ENCODE data around the gene HNF1B. TPM values are rescaled to one million over a fixed set of nuclear protein-coding genes. Genes with fewer than 3 reads are reported as not detected.
"Not testable (repeated sequence)": the region's sequence is repeated elsewhere in the genome, so short reads cannot be mapped to it uniquely, and the experiment has no call there.

HNF1B gene
- not detected for total RNA-seq
- total RNA-seq = 0 reads per million in 2 donors

DNA sequence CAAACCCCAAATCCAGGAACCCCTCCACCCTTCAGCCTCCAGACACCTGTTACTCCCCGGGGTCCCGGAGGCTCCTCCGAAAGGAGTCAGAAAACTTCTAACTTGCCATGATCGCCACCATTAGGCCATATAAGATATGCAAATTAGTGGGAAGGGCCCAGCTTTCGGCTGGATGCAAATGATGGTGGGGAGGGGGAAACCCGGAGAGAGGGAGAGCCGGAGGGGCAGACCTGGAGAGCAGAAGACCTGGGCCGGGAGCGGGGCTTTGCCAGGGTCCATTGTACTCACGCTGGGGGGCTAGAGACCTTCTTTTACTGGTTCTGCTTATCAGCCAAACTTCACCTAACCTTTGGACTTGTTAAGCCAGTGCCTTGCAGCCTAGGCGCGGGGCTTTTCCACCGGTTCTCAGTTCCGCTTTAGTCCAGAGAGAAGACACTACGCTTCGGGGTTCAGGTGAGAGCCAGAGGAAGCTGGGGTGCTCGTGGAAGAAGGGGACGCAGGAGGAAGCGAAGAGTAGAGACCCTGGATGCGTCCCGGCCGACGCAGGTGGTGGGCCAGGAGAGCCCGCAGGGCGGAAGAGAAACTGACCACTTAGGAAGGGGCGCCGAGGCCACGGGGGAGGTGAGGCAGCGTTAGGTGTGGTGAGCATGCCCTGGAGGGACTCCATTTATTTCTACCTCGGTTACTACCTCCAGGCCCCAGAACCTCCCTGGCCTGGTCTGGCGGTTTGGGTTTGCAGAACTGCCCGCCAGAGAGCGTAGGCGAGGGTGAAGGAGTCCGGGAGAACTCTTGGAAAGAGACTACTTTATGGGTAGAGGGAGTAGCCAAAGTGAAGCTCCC, at the start of gene HNF1B:
TSS of gene HNF1B (minus strand) at position 99 of the 840 bp plus-strand sequence. CDS start 175 bp downstream, outside the sequence.
- no peaks in the 10 kb centered on the region for H3K9me3 ChIP-seq (ENCODE audit: control insufficient read depth, low read length, poor library complexity, severe bottlenecking)
- H3K36me3 Mint-ChIP-seq (ENCODE audit: low read depth) = peaks cover 8% of the 10 kb centered on the region
- peak within 1 kb of the TSS; percentile 72 for H3K4me3 Mint-ChIP-seq
- DNase-seq = no peak
- peaks cover 63% of the 10 kb centered on the region for H3K27me3 Mint-ChIP-seq
- peak; percentile 69 for ATAC-seq
- H3K4me1 Mint-ChIP-seq = peaks cover 17% of the 10 kb centered on the region
- no peak within 1 kb of the TSS for H3K27ac Mint-ChIP-seq

- Mint-ChIP-seq H3K27me3 (peaks cover 74% of the 10 kb centered on the region), H3K4me3 (no peak overlapping the region), H3K4me1 (no peaks in the 10 kb centered on the region), H3K27ac (no peak overlapping the region), H3K36me3 (ENCODE audit: low read depth) (no peaks in the 10 kb centered on the region)
- H3K9me3 ChIP-seq (ENCODE audit: control insufficient read depth, low read length, poor library complexity, severe bottlenecking) = no peaks in the 10 kb centered on the region
- DNase-seq = no peak
- no peak for ATAC-seq
These were observed 47.9 kb upstream of the HNF1B start for GRCh38 chr17:37792787-37793186.

DNA sequence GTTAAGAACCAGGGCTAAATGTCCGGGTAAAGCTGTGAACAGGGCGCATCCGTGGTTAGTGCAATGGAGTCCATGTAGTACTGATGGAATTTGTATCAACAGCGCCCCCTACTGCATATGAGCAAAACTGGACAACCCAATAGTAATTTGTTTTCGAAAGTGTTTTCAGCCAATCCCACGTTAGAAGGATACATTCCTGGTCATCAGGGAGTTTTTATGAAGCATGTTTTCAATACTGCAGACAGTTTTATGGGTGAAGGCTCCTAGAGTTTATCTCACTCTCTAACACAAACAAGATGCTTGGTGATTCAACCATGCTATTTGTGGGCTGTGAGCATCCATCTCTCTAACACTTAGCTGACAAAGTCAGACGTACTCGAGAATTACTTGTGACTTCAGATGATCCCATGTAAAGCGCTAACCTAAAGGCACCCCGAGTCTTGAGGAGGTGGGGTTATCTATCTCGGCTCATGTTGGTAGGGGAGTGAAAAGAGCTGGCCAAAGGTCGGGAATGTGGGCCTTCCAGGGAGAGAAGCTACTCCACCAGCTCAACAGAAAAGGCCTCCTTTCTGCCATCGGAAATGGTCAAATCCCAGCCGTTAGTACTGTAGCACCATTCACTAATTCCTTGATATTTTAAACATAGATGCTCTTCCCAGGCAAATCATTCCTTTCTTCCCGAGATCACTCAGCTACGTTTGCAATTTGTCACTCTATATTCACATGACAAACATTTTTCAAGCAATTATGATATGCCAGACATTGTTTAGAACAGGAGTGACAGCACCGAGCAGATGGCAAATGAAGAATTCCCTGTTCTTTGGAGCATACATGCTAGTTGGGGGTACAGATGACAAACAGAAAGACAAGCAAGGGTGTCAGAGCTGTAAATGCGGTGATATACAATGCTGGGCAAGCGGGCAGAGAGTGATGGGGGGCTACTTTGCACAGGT, 46.9 kb upstream of the HNF1B start:
- H3K9me3 ChIP-seq (ENCODE audit: control insufficient read depth, low read length, poor library complexity, severe bottlenecking) = no peaks in the 10 kb centered on the region
- H3K4me1 Mint-ChIP-seq = no peaks in the 10 kb centered on the region
- no peaks in the 10 kb centered on the region for H3K36me3 Mint-ChIP-seq (ENCODE audit: low read depth)
- peak; percentile 73 for ATAC-seq
- H3K27me3 Mint-ChIP-seq = peaks cover 69% of the 10 kb centered on the region
- H3K27ac Mint-ChIP-seq = no peak overlapping the region
- no peak overlapping the region for H3K4me3 Mint-ChIP-seq
- peak in 1 of 3 donors; percentile 8 for DNase-seq

DNA sequence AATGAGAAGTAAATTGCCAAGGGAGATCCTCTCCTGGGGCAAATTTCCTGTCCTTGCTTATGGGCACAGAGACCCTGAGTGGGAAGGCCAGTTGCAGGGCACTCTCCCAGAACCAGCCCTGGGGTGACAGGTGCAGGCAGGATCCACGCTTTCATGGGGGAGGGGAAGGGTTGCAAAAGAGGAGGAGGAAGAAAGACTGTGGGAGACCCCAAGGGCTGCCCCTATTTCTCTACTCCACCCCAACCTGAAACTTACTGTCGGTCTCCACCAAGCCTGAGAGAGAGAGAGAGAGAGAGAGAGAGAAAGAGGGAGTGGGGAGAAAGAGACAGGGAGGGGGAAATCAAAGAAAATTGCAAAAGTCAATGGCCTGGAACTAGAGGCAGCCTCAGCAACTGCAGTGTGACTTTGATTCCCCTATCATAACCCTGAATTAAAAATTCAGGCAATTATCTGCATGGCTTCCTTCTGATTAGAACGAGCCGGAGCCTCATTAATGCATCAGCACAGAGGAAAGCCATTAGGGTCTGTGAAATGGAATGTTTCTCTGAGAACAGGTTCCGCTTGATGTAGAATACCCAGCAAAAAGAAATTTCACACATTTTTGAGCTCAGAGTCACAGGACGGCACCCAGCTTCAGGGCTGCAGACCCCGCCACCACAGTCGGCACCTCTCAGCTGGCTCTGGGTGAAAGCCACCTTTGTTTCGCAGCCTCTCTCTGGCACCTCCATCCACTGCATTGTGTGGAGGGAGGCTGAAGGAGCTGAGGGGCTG, 45.1 kb upstream of the HNF1B start:
- ATAC-seq (no peak), DNase-seq (no peak)
- Mint-ChIP-seq H3K27me3 (peaks cover 63% of the 10 kb centered on the region), H3K4me3 (no peak overlapping the region), H3K4me1 (no peaks in the 10 kb centered on the region), H3K27ac (no peak overlapping the region), H3K36me3 (ENCODE audit: low read depth) (no peaks in the 10 kb centered on the region)
- no peaks in the 10 kb centered on the region for H3K9me3 ChIP-seq (ENCODE audit: control insufficient read depth, low read length, poor library complexity, severe bottlenecking)

GRCh38 chr17:37789021-37789565, 44.2 kb upstream of the HNF1B start:
- ATAC-seq (no peak), DNase-seq (no peak)
- Mint-ChIP-seq H3K27me3 (peaks cover 60% of the 10 kb centered on the region), H3K27ac (no peak overlapping the region), H3K4me1 (no peaks in the 10 kb centered on the region), H3K4me3 (no peak overlapping the region), H3K36me3 (ENCODE audit: low read depth) (no peaks in the 10 kb centered on the region)
- no peaks in the 10 kb centered on the region for H3K9me3 ChIP-seq (ENCODE audit: control insufficient read depth, low read length, poor library complexity, severe bottlenecking)

DNA sequence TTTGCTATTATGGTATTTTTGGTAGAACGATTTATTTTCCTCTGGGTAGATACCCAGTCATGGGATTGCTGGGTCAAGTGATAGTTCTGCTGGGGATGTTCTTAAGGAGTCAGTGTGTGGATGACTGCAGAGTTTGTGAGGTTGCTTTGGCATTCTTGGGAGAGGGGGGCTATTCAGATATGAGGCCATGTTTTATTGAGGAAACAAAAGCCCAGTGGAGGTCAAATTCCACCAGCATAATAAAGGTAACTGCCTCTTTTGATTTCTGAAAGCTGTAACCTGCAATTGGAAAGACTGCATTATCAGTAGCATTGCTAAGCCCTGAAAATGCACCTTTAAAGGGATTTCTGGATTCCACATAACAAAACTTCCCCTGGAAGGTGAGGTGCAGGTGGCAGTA, 43.7 kb upstream of the HNF1B start:
- Mint-ChIP-seq H3K36me3 (ENCODE audit: low read depth) (peaks cover 2% of the 10 kb centered on the region), H3K4me1 (peaks cover 1% of the 10 kb centered on the region), H3K27ac (no peak overlapping the region), H3K4me3 (no peak overlapping the region), H3K27me3 (peaks cover 60% of the 10 kb centered on the region)
- no peak for ATAC-seq
- no peak for DNase-seq
- H3K9me3 ChIP-seq (ENCODE audit: control insufficient read depth, low read length, poor library complexity, severe bottlenecking) = no peaks in the 10 kb centered on the region

DNA sequence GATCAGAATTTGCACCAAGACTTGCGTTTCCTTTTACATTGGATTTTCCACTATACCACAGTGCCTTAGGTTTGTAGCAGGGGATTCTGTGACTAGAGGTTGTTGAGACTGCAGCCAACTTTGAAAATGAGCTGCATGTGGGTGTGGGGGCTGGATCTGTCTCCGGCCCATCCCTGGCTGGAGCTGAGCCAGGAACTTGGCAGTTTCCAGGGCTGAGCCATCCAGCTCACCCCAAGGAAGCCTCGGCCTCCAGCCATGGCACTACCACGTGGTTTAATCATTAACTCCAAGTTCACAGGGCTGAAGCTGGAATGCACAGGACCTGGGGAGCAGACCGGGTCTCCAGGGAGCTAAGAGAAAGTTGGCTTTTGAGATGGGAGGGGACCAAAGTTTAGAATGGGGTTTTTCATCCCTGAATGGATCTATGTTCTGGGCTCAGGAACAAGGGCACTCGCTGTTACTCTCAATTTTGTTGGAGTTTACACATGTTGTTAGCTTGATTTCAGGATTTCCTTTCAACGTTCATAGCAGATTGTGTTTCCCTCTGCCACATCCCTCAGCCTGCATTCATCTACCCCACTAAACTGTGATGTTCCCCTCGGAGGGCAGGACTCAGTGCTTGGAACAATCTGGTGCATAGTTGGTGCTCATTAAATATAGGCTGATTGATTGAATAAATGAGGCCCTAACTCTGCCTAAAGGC, 42.3 kb upstream of the HNF1B start:
- Mint-ChIP-seq H3K4me1 (peaks cover 4% of the 10 kb centered on the region), H3K27ac (no peak overlapping the region), H3K36me3 (ENCODE audit: low read depth) (peaks cover 3% of the 10 kb centered on the region), H3K4me3 (no peak overlapping the region), H3K27me3 (peaks cover 62% of the 10 kb centered on the region)
- H3K9me3 ChIP-seq (ENCODE audit: control insufficient read depth, low read length, poor library complexity, severe bottlenecking) = no peaks in the 10 kb centered on the region
- ATAC-seq (no peak), DNase-seq (no peak)

- Mint-ChIP-seq H3K4me3 (no peak overlapping the region), H3K27ac (no peak overlapping the region), H3K27me3 (peaks cover 56% of the 10 kb centered on the region), H3K36me3 (ENCODE audit: low read depth) (peaks cover 3% of the 10 kb centered on the region), H3K4me1 (peaks cover 4% of the 10 kb centered on the region)
- DNase-seq (no peak), ATAC-seq (no peak)
- H3K9me3 ChIP-seq (ENCODE audit: control insufficient read depth, low read length, poor library complexity, severe bottlenecking) = no peaks in the 10 kb centered on the region
These were observed 41.6 kb upstream of the HNF1B start for GRCh38 chr17:37786481-37786880.

DNA sequence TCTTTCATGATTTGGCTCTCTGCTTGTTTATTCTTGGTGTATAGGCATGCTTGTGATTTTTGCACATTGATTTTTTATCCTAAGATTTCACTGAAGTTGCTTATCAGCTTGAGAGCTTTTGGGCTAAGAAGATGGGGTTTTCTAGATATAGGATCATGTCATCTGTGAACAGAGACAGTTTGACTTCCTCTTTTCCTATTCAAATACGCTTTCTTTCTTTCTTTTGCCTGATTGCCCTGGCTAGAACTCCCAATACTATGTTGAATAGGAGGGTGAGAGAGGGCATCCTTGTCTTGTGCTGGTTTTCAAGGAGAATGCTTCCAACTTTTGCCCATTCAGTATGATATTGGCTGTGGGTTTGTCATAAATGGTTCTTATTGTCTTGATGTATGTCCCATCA, 37.6 kb upstream of the HNF1B start:
- H3K9me3 ChIP-seq (ENCODE audit: control insufficient read depth, low read length, poor library complexity, severe bottlenecking); H3K4me3 Mint-ChIP-seq; DNase-seq; H3K4me1 Mint-ChIP-seq; H3K27ac Mint-ChIP-seq; ATAC-seq; H3K36me3 Mint-ChIP-seq (ENCODE audit: low read depth): not testable (repeated sequence)
- peaks cover 39% of the 10 kb centered on the region for H3K27me3 Mint-ChIP-seq

DNA sequence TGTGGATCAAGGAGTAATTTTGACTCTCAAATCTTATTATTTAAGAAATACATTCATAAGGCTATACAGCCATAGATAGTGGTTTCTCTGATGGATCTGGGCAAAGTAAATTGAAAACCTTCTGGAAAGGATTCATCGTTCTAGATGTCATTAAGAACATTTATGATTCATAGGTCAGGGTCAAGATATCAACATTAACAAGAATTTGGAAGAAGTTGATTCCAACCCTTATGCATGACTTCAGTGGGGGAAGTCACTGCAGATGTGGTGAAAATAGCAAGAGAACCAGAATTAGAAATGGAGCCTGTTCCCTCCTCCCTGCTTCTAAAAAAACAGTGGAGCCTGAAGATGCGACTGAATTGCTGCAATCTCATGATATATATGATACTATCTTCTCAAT, 36.6 kb upstream of the HNF1B start:
- no peak overlapping the region for H3K27ac Mint-ChIP-seq
- peaks cover 3% of the 10 kb centered on the region for H3K36me3 Mint-ChIP-seq (ENCODE audit: low read depth)
- H3K9me3 ChIP-seq (ENCODE audit: control insufficient read depth, low read length, poor library complexity, severe bottlenecking) = no peaks in the 10 kb centered on the region
- peaks cover 4% of the 10 kb centered on the region for H3K4me1 Mint-ChIP-seq
- no peak overlapping the region for H3K4me3 Mint-ChIP-seq
- ATAC-seq = no peak
- DNase-seq = no peak
- peaks cover 34% of the 10 kb centered on the region for H3K27me3 Mint-ChIP-seq

DNA sequence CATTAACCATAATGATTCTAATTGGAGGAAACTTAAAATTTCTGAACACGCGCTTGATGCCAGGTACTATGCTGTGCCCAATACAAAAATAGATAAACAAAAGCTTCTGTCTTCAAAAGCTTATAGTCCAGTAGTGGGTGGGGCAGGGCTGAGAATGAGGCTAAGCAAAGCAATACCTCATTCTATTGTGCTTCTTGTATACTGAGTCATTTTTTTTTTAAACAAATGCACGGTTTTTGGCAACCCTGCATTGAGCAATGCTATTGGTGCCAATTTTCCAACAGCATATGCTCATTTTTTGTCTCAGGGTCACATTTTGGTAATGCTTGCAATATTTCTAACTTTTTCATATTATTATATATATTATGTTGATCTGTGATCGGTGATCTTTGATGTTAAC, 34.7 kb upstream of the HNF1B start:
- H3K36me3 Mint-ChIP-seq (ENCODE audit: low read depth) = peaks cover 3% of the 10 kb centered on the region
- DNase-seq (no peak), ATAC-seq (no peak)
- H3K27ac Mint-ChIP-seq = no peak overlapping the region
- H3K4me3 Mint-ChIP-seq = no peak overlapping the region
- peaks cover 30% of the 10 kb centered on the region for H3K27me3 Mint-ChIP-seq
- H3K4me1 Mint-ChIP-seq = peaks cover 5% of the 10 kb centered on the region
- H3K9me3 ChIP-seq (ENCODE audit: control insufficient read depth, low read length, poor library complexity, severe bottlenecking) = no peaks in the 10 kb centered on the region

DNA sequence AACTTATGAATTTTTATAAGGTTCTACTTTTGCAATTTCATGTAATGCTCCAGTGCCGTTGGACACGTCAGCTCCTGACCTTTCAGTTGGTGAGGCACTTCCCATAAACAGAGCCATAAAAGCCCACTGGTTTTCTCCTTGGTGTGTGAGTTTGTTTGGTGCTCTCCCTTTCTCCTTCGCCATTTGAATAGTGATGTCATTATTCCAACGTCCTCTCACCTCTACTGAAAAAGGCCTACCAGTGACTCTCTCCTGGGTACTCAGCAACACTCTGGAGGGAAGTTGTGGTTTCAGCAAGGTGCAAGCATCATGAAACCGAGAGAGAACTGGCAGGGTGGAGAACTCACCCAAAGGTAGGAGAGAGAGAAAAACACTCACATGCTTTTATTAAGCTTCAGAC, 29.6 kb upstream of the HNF1B start:
- Mint-ChIP-seq H3K4me3 (no peak overlapping the region), H3K4me1 (peaks cover 12% of the 10 kb centered on the region), H3K27ac (no peak overlapping the region), H3K27me3 (peaks cover 14% of the 10 kb centered on the region), H3K36me3 (ENCODE audit: low read depth) (peaks cover 6% of the 10 kb centered on the region)
- peak; percentile 68 for ATAC-seq
- no peak for DNase-seq
- no peaks in the 10 kb centered on the region for H3K9me3 ChIP-seq (ENCODE audit: control insufficient read depth, low read length, poor library complexity, severe bottlenecking)

Data from T-helper 17 cell (primary cell).